Psoas muscle (tissue), 8 donors: ENCODE data around the gene OTUB2. TPM values are rescaled to one million over a fixed set of nuclear protein-coding genes. Genes with fewer than 3 reads are reported as not detected.

Experiments
- ATAC-seq, 4 donors: fragments of 200-7000 bp; cut with Tn5 transposase; one replicate each; pipeline ENCODE4 v1.9.1; 2020; ENCODE audit warnings: moderate library complexity in 3 of 4, mild to moderate bottlenecking in 2 of 4
- DNase-seq, 2 donors: peaks; one replicate each; pipeline ENCODE4 v3.0.0-alpha.2; 2020
- H3K27ac ChIP-seq: fragments of 200-600 bp; one replicate; pipeline ENCODE4 v1.8.0; 2022
- H3K27me3 ChIP-seq, 3 donors: fragments of 200-600 bp in 1 of 3; one replicate each; pipeline versions ENCODE4 v1.6.1 to v1.8.0; 2013 to 2022; ENCODE audit warnings: low read length in 2 of 3, mild to moderate bottlenecking in 2 of 3, moderate library complexity in 1 of 3; ENCODE audit not compliant: insufficient read depth in 3 of 3
- H3K36me3 ChIP-seq, 2 donors: fragments of 200-600 bp in 1 of 2; one replicate each; pipeline versions ENCODE4 v1.6.1 to v1.8.0; 2013 to 2022; ENCODE audit warnings: low read depth in 1 of 2, mild to moderate bottlenecking in 1 of 2, moderate library complexity in 1 of 2; ENCODE audit not compliant: insufficient read depth in 1 of 2
- H3K4me1 ChIP-seq: fragments of 200-600 bp; one replicate; pipeline ENCODE4 v1.8.0; 2022
- H3K4me3 ChIP-seq: fragments of 200-600 bp; one replicate; pipeline ENCODE4 v1.8.0; 2022; ENCODE audit warnings: mild to moderate bottlenecking
- H3K9me3 ChIP-seq: fragments of 200-600 bp; one replicate; pipeline ENCODE4 v1.8.0; 2022
- CTCF ChIP-seq: fragments of 200-600 bp; IDR thresholded peaks from one replicate; pipeline ENCODE4 v1.8.0; 2022; ENCODE audit warnings: antibody characterized with exemption
- WGBS, 3 donors: extraction: QIAGEN DNeasy Blood & Tissue Kit; methylation state at CpG; one replicate each; pipeline versions ENCODE4 v1.1.6 to v1.1.7; 2013; 5-methylcytosine and 5-hydroxymethylcytosine counted together
- intact Hi-C, 2 donors: fragments of 100-400 bp; cut with DNase I; formaldehyde crosslinking; loops; one replicate each; pipeline versions ENCODE4 v1.11.0 to v1.14.2; 2022
- polyA plus RNA-seq, 3 donors: library from polyadenylated mRNA; stranded (reverse); fragments of 200-250 nt; gene quantifications; one replicate each; pipeline ENCODE4 v1.2.3, GENCODE V29; 2013
- total RNA-seq, 4 donors: library from RNA; stranded (reverse); fragmentation: NEBNext Ultra II Directional in 2 of 4; extraction: Animal tissue kit (Norgen Biotek cat#: 25700) in 2 of 4; gene quantifications; one replicate each; pipeline versions ENCODE4 v1.2.1 to v1.2.4, GENCODE V29; 2021 to 2023
- donor health status: healthy with polysubstance abuse.
- donor health status: DM: no; HTN: no; CAD: no; lungs with moderate emphysema.
- donor health status: Bipolar disorder and iron deficiency.
- donor health status: healthy.
- donor health status: DM: yes; HTN: yes; CAD: no.
- donor health status: DM: no; HTN: no; CAD: no.
- donor health status: DM: no; HTN: no; CAD: no.
- donor health status: DM: yes; HTN: yes; CAD: no.

OTUB2 gene
- total and polyA plus RNA-seq, 7 donors, result 0.04 to 0.96 (median 0.09) TPM

GRCh38 chr14:94044476-94045091, 18.4 kb downstream of the OTUB2 start:
- H3K4me1 ChIP-seq, result peaks cover 24% of the 10 kb centered on the region
- DNase-seq, result no peak
- ATAC-seq, result no peak
- no peak overlapping the region for H3K4me3 ChIP-seq
- no peaks in the 10 kb centered on the region for H3K27me3 ChIP-seq
- no peaks in the 10 kb centered on the region for H3K9me3 ChIP-seq
- 90 to 92% (median 91%) methylated on average over 20 of the region's 20 CpGs for WGBS, 3 donors
- intact Hi-C loops, result no loop called here
- H3K36me3 ChIP-seq, result peaks cover 6 to 55% of the 10 kb centered on the region in 2 donors
- no peak for TF ChIP-seq CTCF
- no peak overlapping the region for H3K27ac ChIP-seq

DNA sequence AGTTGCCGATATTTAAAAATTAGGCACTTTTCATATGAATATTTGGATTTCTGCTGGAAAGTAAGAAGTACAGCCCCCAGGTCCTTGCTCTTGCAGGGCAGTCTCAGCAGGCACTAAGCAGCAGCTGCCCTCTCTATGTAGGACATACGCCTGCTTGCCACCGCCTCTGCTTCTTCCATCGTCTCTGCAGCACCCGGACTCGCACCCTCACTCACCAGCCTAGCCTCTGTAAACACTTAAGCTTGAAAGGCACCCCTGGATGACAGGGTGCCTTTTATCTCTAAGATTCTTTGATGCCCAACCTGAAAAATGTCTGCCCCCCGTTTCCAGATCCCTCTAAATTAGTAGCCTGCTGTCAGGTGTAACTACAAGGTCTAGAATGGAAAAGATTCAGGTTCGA, 19.0 kb downstream of the OTUB2 start:
- WGBS, 3 donors, result 93 to 94% (median 93%) methylated on average over 8 of the region's 8 CpGs

DNA sequence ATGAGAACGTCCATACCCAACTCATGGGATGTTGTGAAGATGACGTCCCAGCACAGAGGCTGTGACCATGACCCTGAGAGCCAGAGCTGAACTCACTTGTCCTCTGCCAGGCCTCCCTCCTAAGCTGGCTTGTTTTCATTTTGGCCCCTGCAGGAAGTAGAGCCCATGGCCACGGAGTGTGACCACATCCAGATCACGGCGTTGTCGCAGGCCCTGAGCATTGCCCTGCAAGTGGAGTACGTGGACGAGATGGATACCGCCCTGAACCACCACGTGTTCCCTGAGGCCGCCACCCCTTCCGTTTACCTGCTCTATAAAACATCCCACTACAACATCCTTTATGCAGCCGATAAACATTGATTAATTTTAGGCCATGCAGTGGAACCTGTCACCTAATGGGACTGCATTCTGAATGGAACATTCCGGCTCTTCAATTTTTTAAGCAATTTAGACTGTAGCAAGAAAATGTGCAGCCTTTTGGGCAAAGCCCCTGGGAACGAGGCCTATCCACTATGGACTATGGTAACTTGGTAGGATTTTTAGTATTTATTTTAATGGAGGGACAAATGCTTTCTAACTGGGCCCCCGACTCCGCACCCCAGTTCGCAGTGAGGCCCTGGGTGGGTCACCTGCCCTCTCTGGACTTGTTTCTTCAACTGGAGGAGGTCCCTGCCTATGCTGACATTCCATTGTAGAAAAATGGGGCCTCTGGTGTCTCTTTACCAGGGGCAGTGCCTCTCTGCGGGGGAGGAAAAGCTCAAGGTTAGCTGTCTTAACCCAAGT, 19.6 kb downstream of the OTUB2 start:
- peaks cover 6 to 67% of the 10 kb centered on the region in 2 donors for H3K36me3 ChIP-seq
- peak in 1 of 2 donors; percentile 5 for DNase-seq
- no peaks in the 10 kb centered on the region for H3K27me3 ChIP-seq
- H3K4me3 ChIP-seq, result no peak overlapping the region
- intact Hi-C loops, result no loop called here
- 88 to 89% (median 89%) methylated on average over 19 of the region's 19 CpGs for WGBS, 3 donors
- H3K9me3 ChIP-seq, result no peaks in the 10 kb centered on the region
- no peak for ATAC-seq
- no peak overlapping the region for H3K27ac ChIP-seq
- TF ChIP-seq CTCF, result no peak
- H3K4me1 ChIP-seq, result peaks cover 26% of the 10 kb centered on the region

More for the DNA sequence above, 19.0 kb downstream of the OTUB2 start:
- no peak for ATAC-seq
- H3K4me1 ChIP-seq, result peaks cover 24% of the 10 kb centered on the region
- H3K27ac ChIP-seq, result no peak overlapping the region
- no peaks in the 10 kb centered on the region for H3K27me3 ChIP-seq
- DNase-seq, result no peak
- no peak overlapping the region for H3K4me3 ChIP-seq
- no peaks in the 10 kb centered on the region for H3K9me3 ChIP-seq
- intact Hi-C loops, result no loop called here
- no peak for TF ChIP-seq CTCF
- peaks cover 6 to 60% of the 10 kb centered on the region in 2 donors for H3K36me3 ChIP-seq

DNA sequence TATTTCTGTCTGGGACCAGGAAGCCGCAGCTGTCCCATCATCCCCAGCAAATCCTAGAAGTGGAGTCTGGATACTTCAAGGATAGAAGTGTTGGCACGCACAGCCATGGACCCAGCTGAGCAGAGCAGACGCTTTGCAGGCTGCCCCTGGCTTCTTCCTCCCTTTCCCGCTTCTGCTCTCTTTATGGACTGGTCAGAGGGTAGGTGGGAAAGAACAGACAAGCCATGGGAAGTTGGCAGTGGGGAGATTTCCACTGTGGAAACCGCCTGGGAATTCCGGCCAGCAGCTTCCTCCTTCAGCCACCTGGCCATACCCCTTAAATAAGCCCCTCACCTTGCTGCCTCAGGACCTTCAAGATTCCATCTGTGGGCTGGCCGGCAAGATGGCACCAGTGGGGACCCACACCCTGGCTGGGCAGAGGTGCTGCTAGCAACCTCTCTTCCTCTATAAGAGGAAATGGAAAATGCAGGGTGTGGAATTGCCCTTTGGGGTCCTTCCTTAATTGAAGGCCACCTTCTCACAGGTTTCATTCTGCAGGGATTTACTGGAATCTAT, 20.6 kb downstream of the OTUB2 start:
- H3K27ac ChIP-seq, result no peak overlapping the region
- TF ChIP-seq CTCF, result no peak
- no peak overlapping the region for H3K4me3 ChIP-seq
- WGBS, 3 donors, result 76 to 85% (median 76%) methylated on average over 7 of the region's 7 CpGs
- ATAC-seq, result no peak
- no peaks in the 10 kb centered on the region for H3K9me3 ChIP-seq
- no peaks in the 10 kb centered on the region for H3K27me3 ChIP-seq
- DNase-seq, result peak in 1 of 2 donors; percentile 28
- peaks cover 6 to 75% of the 10 kb centered on the region in 2 donors for H3K36me3 ChIP-seq
- intact Hi-C loops, result no loop called here
- peaks cover 31% of the 10 kb centered on the region for H3K4me1 ChIP-seq
